IPS DF 4.7 (cell line): Measurements from ENCODE around the gene CCDC89.
A peak's percentile ranks its signal among the peaks of the same experiment; 100 is the strongest.

ENCODE experiments used
- DNase-seq: peaks from one replicate; pipeline ENCODE4 v3.0.0-alpha.2; 2013; ENCODE audit warnings: low spot score; ENCODE audit errors: extremely low read depth

CCDC89 gene

GRCh38 chr11:85652786-85653447 is 33.1 kb downstream of the CCDC89 start:
- no peak for DNase-seq

GRCh38 chr11:85651118-85651517 is 34.9 kb downstream of the CCDC89 start:
- DNase-seq = no peak

GRCh38 chr11:85647604-85648299 is 38.2 kb downstream of the CCDC89 start, which contains the start of gene TMEM126A:
TSS of gene TMEM126A (plus strand) at chr11:85647967. CDS start at chr11:85650256, 2,289 bp downstream.
- DNase-seq = peak; percentile 66

- DNase-seq = no peak
Observed at GRCh38 chr11:85647078-85647477, 38.9 kb downstream of the CCDC89 start.

GRCh38 chr11:85643191-85643614 is 42.8 kb downstream of the CCDC89 start:
- no peak for DNase-seq

GRCh38 chr11:85634747-85635146 is 51.2 kb downstream of the CCDC89 start:
- no peak for DNase-seq
